HAP-1 (cell line): ENCODE measurements around the gene TBC1D4.
"Not testable (repeated sequence)": the region's sequence is repeated elsewhere in the genome, so short reads cannot be mapped to it uniquely, and the experiment has no call there.

ENCODE experiments used
- DNase-seq, 2 experiments: peaks; one replicate each; pipeline ENCODE4 v3.0.0-alpha.2; 2016 to 2020; ENCODE audit warnings: low spot score in 2 of 2
- H3K27me3 ChIP-seq: fragments of 250-450 bp; sonication (Bioruptor Pico); 2 replicates; pipeline ENCODE4 v1.5.1; 2020; ENCODE audit warnings: low read depth, mild to moderate bottlenecking, moderate library complexity
- H3K36me3 ChIP-seq: fragments of 250-450 bp; sonication (Bioruptor Pico); replicated peaks from 2 replicates; pipeline ENCODE4 v1.5.1; 2020; ENCODE audit warnings: mild to moderate bottlenecking
- H3K4me1 ChIP-seq: fragments of 250-450 bp; sonication (Bioruptor Pico); 2 replicates; pipeline ENCODE4 v1.5.1; 2020; ENCODE audit warnings: mild to moderate bottlenecking
- H3K4me3 ChIP-seq: fragments of 250-450 bp; sonication (Bioruptor Pico); 2 replicates; pipeline ENCODE4 v1.5.1; 2020; ENCODE audit warnings: mild to moderate bottlenecking, moderate library complexity
- H3K9me3 ChIP-seq: fragments of 250-450 bp; sonication (Bioruptor Pico); 2 replicates; pipeline ENCODE4 v1.5.1; 2020; ENCODE audit warnings: mild to moderate bottlenecking, moderate library complexity
- in situ Hi-C: fragments of 300-500 bp; cut with MboI; formaldehyde crosslinking; loops from 3 replicates; pipeline ENCODE4 v1.14.3; 2020; ENCODE audit warnings: low sequenced_read_pairs, inconsistent platforms, mixed read lengths

The TBC1D4 gene

GRCh38 chr13:75327135-75327510 lies 154.8 kb downstream of the TBC1D4 start:
- no peaks in the 10 kb centered on the region for H3K9me3 ChIP-seq
- H3K4me3 ChIP-seq: no peak overlapping the region
- no peaks in the 10 kb centered on the region for H3K27me3 ChIP-seq
- DNase-seq: no peak
- in situ Hi-C loops: no loop called here
- H3K4me1 ChIP-seq: no peaks in the 10 kb centered on the region
- no peaks in the 10 kb centered on the region for H3K36me3 ChIP-seq

GRCh38 chr13:75326173-75327134 lies 155.5 kb downstream of the TBC1D4 start:
- no peak overlapping the region for H3K4me3 ChIP-seq
- DNase-seq: no peak
- H3K4me1 ChIP-seq: no peaks in the 10 kb centered on the region
- no peaks in the 10 kb centered on the region for H3K36me3 ChIP-seq
- in situ Hi-C loops: no loop called here
- no peaks in the 10 kb centered on the region for H3K9me3 ChIP-seq
- no peaks in the 10 kb centered on the region for H3K27me3 ChIP-seq

GRCh38 chr13:75325711-75326110 lies 156.3 kb downstream of the TBC1D4 start:
- no peak for DNase-seq
- in situ Hi-C loops: no loop called here
- no peak overlapping the region for H3K4me3 ChIP-seq
- H3K9me3 ChIP-seq: no peaks in the 10 kb centered on the region
- H3K36me3 ChIP-seq: no peaks in the 10 kb centered on the region
- no peaks in the 10 kb centered on the region for H3K27me3 ChIP-seq
- no peaks in the 10 kb centered on the region for H3K4me1 ChIP-seq

GRCh38 chr13:75324413-75324940 lies 157.5 kb downstream of the TBC1D4 start:
- DNase-seq: no peak
- Histone ChIP-seq H3K27me3 (no peaks in the 10 kb centered on the region), H3K4me3 (no peak overlapping the region), H3K9me3 (no peaks in the 10 kb centered on the region), H3K36me3 (no peaks in the 10 kb centered on the region), H3K4me1 (no peaks in the 10 kb centered on the region)
- in situ Hi-C loops: no loop called here

GRCh38 chr13:75321084-75321483 lies 160.9 kb downstream of the TBC1D4 start:
- in situ Hi-C loops: no loop called here
- DNase-seq: no peak
- H3K27me3 ChIP-seq: no peaks in the 10 kb centered on the region
- no peaks in the 10 kb centered on the region for H3K9me3 ChIP-seq
- H3K4me3 ChIP-seq: no peak overlapping the region
- no peaks in the 10 kb centered on the region for H3K36me3 ChIP-seq
- no peaks in the 10 kb centered on the region for H3K4me1 ChIP-seq

- Histone ChIP-seq H3K4me3 (no peak overlapping the region), H3K27me3 (no peaks in the 10 kb centered on the region), H3K4me1 (no peaks in the 10 kb centered on the region), H3K36me3 (no peaks in the 10 kb centered on the region), H3K9me3 (no peaks in the 10 kb centered on the region)
- no peak for DNase-seq
- in situ Hi-C loops: no loop called here
Observed at GRCh38 chr13:75319254-75319653, 162.7 kb downstream of the TBC1D4 start.

GRCh38 chr13:75318138-75318833 lies 163.7 kb downstream of the TBC1D4 start:
- no peaks in the 10 kb centered on the region for H3K4me1 ChIP-seq
- H3K36me3 ChIP-seq: no peaks in the 10 kb centered on the region
- no peak overlapping the region for H3K4me3 ChIP-seq
- no peaks in the 10 kb centered on the region for H3K9me3 ChIP-seq
- H3K27me3 ChIP-seq: no peaks in the 10 kb centered on the region
- in situ Hi-C loops: no loop called here
- DNase-seq: no peak

- in situ Hi-C loops: no loop called here
- no peak overlapping the region for H3K4me3 ChIP-seq
- H3K36me3 ChIP-seq: no peaks in the 10 kb centered on the region
- no peaks in the 10 kb centered on the region for H3K27me3 ChIP-seq
- DNase-seq: no peak
- no peaks in the 10 kb centered on the region for H3K9me3 ChIP-seq
- no peaks in the 10 kb centered on the region for H3K4me1 ChIP-seq
Observed at GRCh38 chr13:75316427-75316826, 165.5 kb downstream of the TBC1D4 start.

- Histone ChIP-seq H3K9me3 (no peaks in the 10 kb centered on the region), H3K27me3 (no peaks in the 10 kb centered on the region), H3K4me3 (no peak overlapping the region), H3K4me1 (no peaks in the 10 kb centered on the region), H3K36me3 (no peaks in the 10 kb centered on the region)
- in situ Hi-C loops: no loop called here
- DNase-seq: peak in 1 of 2 experiments; percentile 17
Observed at GRCh38 chr13:75312884-75313520, 169.0 kb downstream of the TBC1D4 start.

- Histone ChIP-seq H3K4me3 (no peak overlapping the region), H3K27me3 (no peaks in the 10 kb centered on the region), H3K36me3 (no peaks in the 10 kb centered on the region), H3K4me1 (no peaks in the 10 kb centered on the region), H3K9me3 (no peaks in the 10 kb centered on the region)
- DNase-seq: no peak
- in situ Hi-C loops: no loop called here
Observed at GRCh38 chr13:75309981-75310580, 171.9 kb downstream of the TBC1D4 start.

GRCh38 chr13:75308222-75308621 lies 173.7 kb downstream of the TBC1D4 start:
- in situ Hi-C loops: no loop called here
- H3K36me3 ChIP-seq: no peaks in the 10 kb centered on the region
- H3K9me3 ChIP-seq: no peaks in the 10 kb centered on the region
- no peaks in the 10 kb centered on the region for H3K27me3 ChIP-seq
- no peaks in the 10 kb centered on the region for H3K4me1 ChIP-seq
- DNase-seq: no peak
- no peak overlapping the region for H3K4me3 ChIP-seq

GRCh38 chr13:75307370-75307949 lies 174.5 kb downstream of the TBC1D4 start:
- H3K36me3 ChIP-seq: no peaks in the 10 kb centered on the region
- in situ Hi-C loops: no loop called here

GRCh38 chr13:75306967-75307366 lies 175.0 kb downstream of the TBC1D4 start:
- in situ Hi-C loops, H3K36me3 ChIP-seq, H3K27me3 ChIP-seq, H3K9me3 ChIP-seq, H3K4me3 ChIP-seq, DNase-seq, H3K4me1 ChIP-seq: not testable (repeated sequence)

More at GRCh38 chr13:75307370-75307949, 174.5 kb downstream of the TBC1D4 start:
- Histone ChIP-seq H3K4me1 (no peaks in the 10 kb centered on the region), H3K9me3 (no peaks in the 10 kb centered on the region), H3K27me3 (no peaks in the 10 kb centered on the region), H3K4me3 (no peak overlapping the region)
- peak in 1 of 2 experiments; percentile 14 for DNase-seq
